NT2/D1 (cell line): ENCODE data around the gene CACNA2D4.

Source experiments
- DNase-seq: peaks from one replicate; pipeline ENCODE4 v3.0.0-alpha.2; 2011; ENCODE audit warnings: low read depth, low spot score
- H3K27me3 ChIP-seq: 2 replicates; pipeline ENCODE4 v1.6.0; 2011; ENCODE audit warnings: mild to moderate bottlenecking; ENCODE audit not compliant: insufficient read length, insufficient read depth
- H3K36me3 ChIP-seq: 2 replicates; pipeline ENCODE4 v1.6.1; 2011; ENCODE audit warnings: mild to moderate bottlenecking, low read length, mixed read lengths; ENCODE audit not compliant: insufficient read depth, insufficient read length
- H3K4me1 ChIP-seq: 2 replicates; pipeline ENCODE4 v1.5.1; 2011; ENCODE audit not compliant: insufficient read depth, insufficient read length
- H3K4me3 ChIP-seq: 2 replicates; pipeline ENCODE4 v1.5.1; 2011; ENCODE audit warnings: low read depth; ENCODE audit not compliant: insufficient read length
- H3K9ac ChIP-seq: 2 replicates; pipeline ENCODE4 v1.6.0; 2011; ENCODE audit warnings: low read depth; ENCODE audit not compliant: insufficient read length
- H3K9me3 ChIP-seq: 2 replicates; pipeline ENCODE4 v1.5.1; 2011; ENCODE audit warnings: mild to moderate bottlenecking, low read length; ENCODE audit not compliant: insufficient read depth
- SUZ12 ChIP-seq: IDR thresholded peaks from 2 replicates; pipeline ENCODE4 v1.6.1; 2011; ENCODE audit not compliant: insufficient read length, insufficient read depth; ENCODE audit errors: extremely low read depth
- YY1 ChIP-seq: IDR thresholded peaks from 2 replicates; pipeline ENCODE4 v1.6.1; 2011; ENCODE audit not compliant: insufficient read length, insufficient read depth
- ZNF274 ChIP-seq: IDR thresholded peaks from 2 replicates; pipeline ENCODE4 v1.6.1; 2011; ENCODE audit warnings: mild to moderate bottlenecking, low read depth, low read length

CACNA2D4 gene

GRCh38 chr12:1872448-1872847, 46.0 kb downstream of the CACNA2D4 start:
- TF ChIP-seq SUZ12, result no peak
- no peak for TF ChIP-seq ZNF274
- no peak for TF ChIP-seq YY1
- H3K4me1 ChIP-seq, result peaks cover 9% of the 10 kb centered on the region
- H3K27me3 ChIP-seq, result no peaks in the 10 kb centered on the region
- no peaks in the 10 kb centered on the region for H3K36me3 ChIP-seq
- no peak overlapping the region for H3K9ac ChIP-seq
- DNase-seq, result no peak
- H3K9me3 ChIP-seq, result peaks cover 13% of the 10 kb centered on the region
- no peak overlapping the region for H3K4me3 ChIP-seq

- peaks cover 18% of the 10 kb centered on the region for H3K9me3 ChIP-seq
- H3K4me1 ChIP-seq, result peaks cover 9% of the 10 kb centered on the region
- H3K9ac ChIP-seq, result no peak overlapping the region
- no peaks in the 10 kb centered on the region for H3K36me3 ChIP-seq
- DNase-seq, result no peak
- H3K27me3 ChIP-seq, result no peaks in the 10 kb centered on the region
- TF ChIP-seq ZNF274 (no peak), SUZ12 (no peak)
- no peak overlapping the region for H3K4me3 ChIP-seq
Measured at GRCh38 chr12:1872001-1872400, 46.5 kb downstream of the CACNA2D4 start.

GRCh38 chr12:1870998-1871917, 47.2 kb downstream of the CACNA2D4 start:
- Histone ChIP-seq H3K27me3 (no peaks in the 10 kb centered on the region), H3K4me3 (no peak overlapping the region), H3K9me3 (peaks cover 18% of the 10 kb centered on the region), H3K4me1 (peaks cover 9% of the 10 kb centered on the region), H3K9ac (peak overlapping the region; percentile 6), H3K36me3 (no peaks in the 10 kb centered on the region)
- TF ChIP-seq SUZ12, result no peak
- TF ChIP-seq ZNF274, result no peak
- TF ChIP-seq YY1, result no peak
- no peak for DNase-seq

- Histone ChIP-seq H3K4me1 (peaks cover 9% of the 10 kb centered on the region), H3K36me3 (no peaks in the 10 kb centered on the region), H3K4me3 (no peak overlapping the region), H3K9me3 (peaks cover 18% of the 10 kb centered on the region), H3K9ac (peak overlapping the region; percentile 12), H3K27me3 (no peaks in the 10 kb centered on the region)
- peak; percentile 35 for DNase-seq
- TF ChIP-seq SUZ12, result no peak
- no peak for TF ChIP-seq YY1
- no peak for TF ChIP-seq ZNF274
Measured at GRCh38 chr12:1870086-1870485, 48.4 kb downstream of the CACNA2D4 start.

- DNase-seq, result no peak
- TF ChIP-seq ZNF274, result no peak
- no peak for TF ChIP-seq YY1
- TF ChIP-seq SUZ12, result no peak
- Histone ChIP-seq H3K9me3 (peaks cover 18% of the 10 kb centered on the region), H3K36me3 (no peaks in the 10 kb centered on the region), H3K27me3 (no peaks in the 10 kb centered on the region), H3K4me3 (no peak overlapping the region), H3K9ac (no peak overlapping the region), H3K4me1 (peaks cover 13% of the 10 kb centered on the region)
Measured at GRCh38 chr12:1869145-1869544, 49.3 kb downstream of the CACNA2D4 start.

GRCh38 chr12:1865284-1865866, 53.1 kb downstream of the CACNA2D4 start:
- no peak for DNase-seq
- Histone ChIP-seq H3K27me3 (no peaks in the 10 kb centered on the region), H3K4me3 (no peak overlapping the region), H3K9ac (no peak overlapping the region), H3K4me1 (peaks cover 5% of the 10 kb centered on the region), H3K36me3 (no peaks in the 10 kb centered on the region), H3K9me3 (peaks cover 18% of the 10 kb centered on the region)
- TF ChIP-seq YY1 (no peak), SUZ12 (no peak), ZNF274 (no peak)

- DNase-seq, result no peak
- Histone ChIP-seq H3K27me3 (no peaks in the 10 kb centered on the region), H3K4me1 (peaks cover 5% of the 10 kb centered on the region), H3K9ac (no peak overlapping the region), H3K9me3 (peaks cover 18% of the 10 kb centered on the region), H3K4me3 (no peak overlapping the region), H3K36me3 (no peaks in the 10 kb centered on the region)
- TF ChIP-seq SUZ12 (no peak), YY1 (no peak), ZNF274 (no peak)
Measured at GRCh38 chr12:1864867-1865266, 53.6 kb downstream of the CACNA2D4 start.
